Measurements from ENCODE around the gene LILRA2. TPM values are rescaled to one million over a fixed set of nuclear protein-coding genes. Genes with fewer than 3 reads are reported as not detected.
"Not testable (repeated sequence)": the region's sequence is repeated elsewhere in the genome, so short reads cannot be mapped to it uniquely, and the experiment has no call there.

The LILRA2 gene
- total RNA-seq, 1 donor from 2014 or later, result not detected

DNA sequence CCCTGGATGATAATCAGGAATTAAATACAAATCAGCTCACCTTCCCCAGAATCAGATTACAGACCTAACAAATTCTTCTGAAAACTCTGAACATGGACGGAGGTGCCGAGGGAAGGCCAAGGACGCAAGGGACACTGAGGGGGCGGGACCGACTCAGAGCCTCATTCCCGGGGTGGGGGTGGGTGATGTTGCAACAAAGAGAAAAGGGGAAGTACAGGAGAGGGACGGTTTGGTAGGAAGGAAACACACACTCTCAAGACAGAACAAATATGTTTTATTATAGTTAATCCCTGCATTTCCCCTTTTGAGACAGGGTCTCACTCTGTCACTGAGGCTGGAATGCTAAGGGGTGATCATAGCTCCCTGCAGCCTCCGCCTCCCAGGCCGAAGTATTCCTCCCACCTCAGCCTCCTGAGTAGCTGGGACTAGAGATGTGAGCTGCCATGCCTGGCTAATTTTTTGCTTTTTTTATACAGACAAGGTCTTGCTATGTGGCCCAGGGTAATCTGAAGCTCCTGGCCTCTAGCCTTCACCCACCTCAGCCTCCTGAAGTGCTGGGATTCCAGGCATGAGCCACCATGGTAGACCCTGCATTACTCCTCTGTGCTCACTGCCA lies 786 bp upstream of the LILRA2 start:
- TF ChIP-seq, protein P1, sequence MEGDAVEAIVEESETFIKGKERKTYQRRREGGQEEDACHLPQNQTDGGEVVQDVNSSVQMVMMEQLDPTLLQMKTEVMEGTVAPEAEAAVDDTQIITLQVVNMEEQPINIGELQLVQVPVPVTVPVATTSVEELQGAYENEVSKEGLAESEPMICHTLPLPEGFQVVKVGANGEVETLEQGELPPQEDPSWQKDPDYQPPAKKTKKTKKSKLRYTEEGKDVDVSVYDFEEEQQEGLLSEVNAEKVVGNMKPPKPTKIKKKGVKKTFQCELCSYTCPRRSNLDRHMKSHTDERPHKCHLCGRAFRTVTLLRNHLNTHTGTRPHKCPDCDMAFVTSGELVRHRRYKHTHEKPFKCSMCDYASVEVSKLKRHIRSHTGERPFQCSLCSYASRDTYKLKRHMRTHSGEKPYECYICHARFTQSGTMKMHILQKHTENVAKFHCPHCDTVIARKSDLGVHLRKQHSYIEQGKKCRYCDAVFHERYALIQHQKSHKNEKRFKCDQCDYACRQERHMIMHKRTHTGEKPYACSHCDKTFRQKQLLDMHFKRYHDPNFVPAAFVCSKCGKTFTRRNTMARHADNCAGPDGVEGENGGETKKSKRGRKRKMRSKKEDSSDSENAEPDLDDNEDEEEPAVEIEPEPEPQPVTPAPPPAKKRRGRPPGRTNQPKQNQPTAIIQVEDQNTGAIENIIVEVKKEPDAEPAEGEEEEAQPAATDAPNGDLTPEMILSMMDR (IDR thresholded peaks at IDR 0.05; ENCODE audit: insufficient read depth, low read length, severe bottlenecking), result no peak
- no peak overlapping the region for H3K4me3 ChIP-seq (ENCODE audit: low read depth, low read length)
- FAIRE-seq (no peak), DNase-seq (ENCODE audit: low read depth) (no peak)
- H3K27me3 ChIP-seq (ENCODE audit: control insufficient read depth, insufficient read depth, low read length), result no peaks in the 10 kb centered on the region
- no peaks in the 10 kb centered on the region for H3K36me3 ChIP-seq (ENCODE audit: control insufficient read depth, insufficient read depth, low read length)

DNA sequence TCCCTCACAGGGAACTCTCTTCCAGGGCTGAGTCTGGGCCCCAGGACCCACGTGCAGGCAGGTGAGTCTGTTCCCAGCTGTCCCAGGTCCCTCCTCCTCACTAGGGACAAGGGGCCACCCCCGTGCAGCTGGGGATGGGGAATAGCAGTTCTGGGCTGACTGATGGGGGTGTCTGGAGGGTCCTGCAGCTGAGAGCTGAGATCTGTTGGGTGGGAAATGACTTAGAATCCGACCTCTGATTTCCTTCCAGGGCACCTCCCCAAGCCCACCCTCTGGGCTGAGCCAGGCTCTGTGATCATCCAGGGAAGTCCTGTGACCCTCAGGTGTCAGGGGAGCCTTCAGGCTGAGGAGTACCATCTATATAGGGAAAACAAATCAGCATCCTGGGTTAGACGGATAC lies 461 bp downstream of the LILRA2 start:
- no peak overlapping the region for H3K4me3 ChIP-seq (ENCODE audit: low read depth, low read length)
- TF ChIP-seq, protein P1 (IDR thresholded peaks at IDR 0.05; ENCODE audit: insufficient read depth, low read length, severe bottlenecking), result no peak
- DNase-seq (ENCODE audit: low read depth) (no peak), FAIRE-seq (no peak)
- H3K27me3 ChIP-seq (ENCODE audit: control insufficient read depth, insufficient read depth, low read length), result no peaks in the 10 kb centered on the region
- H3K36me3 ChIP-seq (ENCODE audit: control insufficient read depth, insufficient read depth, low read length), result no peaks in the 10 kb centered on the region

DNA sequence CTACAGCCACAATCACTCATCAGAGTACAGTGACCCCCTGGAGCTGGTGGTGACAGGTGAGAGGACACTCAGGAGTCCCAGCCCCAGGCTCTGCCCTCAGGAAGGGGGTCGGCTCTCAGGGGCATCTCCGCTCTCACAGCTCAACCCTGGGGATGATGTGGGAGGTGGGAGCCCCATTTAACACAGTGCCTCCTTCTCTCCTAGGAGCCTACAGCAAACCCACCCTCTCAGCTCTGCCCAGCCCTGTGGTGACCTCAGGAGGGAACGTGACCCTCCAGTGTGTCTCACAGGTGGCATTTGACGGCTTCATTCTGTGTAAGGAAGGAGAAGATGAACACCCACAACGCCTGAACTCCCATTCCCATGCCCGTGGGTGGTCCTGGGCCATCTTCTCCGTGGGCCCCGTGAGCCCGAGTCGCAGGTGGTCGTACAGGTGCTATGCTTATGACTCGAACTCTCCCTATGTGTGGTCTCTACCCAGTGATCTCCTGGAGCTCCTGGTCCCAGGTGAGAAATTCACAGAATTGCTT lies 1.0 kb downstream of the LILRA2 start:
- DNase-seq (ENCODE audit: low read depth) (no peak), FAIRE-seq (no peak)
- H3K36me3 ChIP-seq (ENCODE audit: control insufficient read depth, insufficient read depth, low read length), result no peaks in the 10 kb centered on the region
- no peaks in the 10 kb centered on the region for H3K27me3 ChIP-seq (ENCODE audit: control insufficient read depth, insufficient read depth, low read length)
- no peak overlapping the region for H3K4me3 ChIP-seq (ENCODE audit: low read depth, low read length)
- TF ChIP-seq, protein P1 (IDR thresholded peaks at IDR 0.05; ENCODE audit: insufficient read depth, low read length, severe bottlenecking), result no peak

DNA sequence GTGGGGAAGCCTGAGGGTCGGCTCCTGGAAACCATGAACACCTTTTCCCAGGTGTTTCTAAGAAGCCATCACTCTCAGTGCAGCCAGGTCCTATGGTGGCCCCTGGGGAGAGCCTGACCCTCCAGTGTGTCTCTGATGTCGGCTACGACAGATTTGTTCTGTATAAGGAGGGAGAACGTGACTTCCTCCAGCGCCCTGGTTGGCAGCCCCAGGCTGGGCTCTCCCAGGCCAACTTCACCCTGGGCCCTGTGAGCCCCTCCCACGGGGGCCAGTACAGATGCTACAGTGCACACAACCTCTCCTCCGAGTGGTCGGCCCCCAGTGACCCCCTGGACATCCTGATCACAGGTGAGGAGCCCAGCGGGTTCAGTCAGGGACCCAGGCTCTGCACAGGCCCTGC lies 1.6 kb downstream of the LILRA2 start:
- H3K36me3 ChIP-seq (ENCODE audit: control insufficient read depth, insufficient read depth, low read length); DNase-seq (ENCODE audit: low read depth); H3K4me3 ChIP-seq (ENCODE audit: low read depth, low read length); FAIRE-seq; H3K27me3 ChIP-seq (ENCODE audit: control insufficient read depth, insufficient read depth, low read length): not testable (repeated sequence)

DNA sequence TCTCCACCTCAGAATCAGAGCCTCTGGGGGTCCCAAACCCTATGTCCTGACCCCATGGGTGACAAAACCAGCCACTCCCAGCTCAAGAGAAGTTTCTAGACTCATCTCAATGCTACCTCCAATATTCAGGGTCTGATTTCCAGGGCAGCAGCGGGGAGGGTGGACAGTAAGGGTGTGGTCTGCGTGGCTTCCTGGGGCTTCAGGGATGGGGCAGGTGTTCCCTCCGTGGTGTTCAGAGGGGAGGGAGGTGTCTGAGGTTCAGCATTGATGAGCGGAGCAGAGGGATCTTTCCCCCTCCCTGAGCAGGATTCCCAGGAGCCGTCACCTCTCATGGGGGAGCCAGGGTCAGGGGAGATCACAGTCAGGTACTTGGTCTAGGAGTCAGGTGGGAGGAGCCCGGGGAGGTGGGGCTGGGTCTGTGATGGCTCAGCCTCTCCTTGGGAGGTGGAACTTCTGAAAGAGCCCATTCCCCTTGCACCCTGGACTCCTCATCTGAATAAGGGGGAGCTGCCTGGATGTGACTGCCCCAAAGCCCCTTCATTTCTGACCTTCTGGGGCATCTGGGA lies 2.9 kb downstream of the LILRA2 start:
- FAIRE-seq, result no peak
- Histone ChIP-seq H3K27me3 (ENCODE audit: control insufficient read depth, insufficient read depth, low read length) (no peaks in the 10 kb centered on the region), H3K36me3 (ENCODE audit: control insufficient read depth, insufficient read depth, low read length) (no peaks in the 10 kb centered on the region), H3K4me3 (ENCODE audit: low read depth, low read length) (no peak overlapping the region)
- no peak for DNase-seq (ENCODE audit: low read depth)
- TF ChIP-seq, protein P1 (IDR thresholded peaks at IDR 0.05; ENCODE audit: insufficient read depth, low read length, severe bottlenecking), result no peak

DNA sequence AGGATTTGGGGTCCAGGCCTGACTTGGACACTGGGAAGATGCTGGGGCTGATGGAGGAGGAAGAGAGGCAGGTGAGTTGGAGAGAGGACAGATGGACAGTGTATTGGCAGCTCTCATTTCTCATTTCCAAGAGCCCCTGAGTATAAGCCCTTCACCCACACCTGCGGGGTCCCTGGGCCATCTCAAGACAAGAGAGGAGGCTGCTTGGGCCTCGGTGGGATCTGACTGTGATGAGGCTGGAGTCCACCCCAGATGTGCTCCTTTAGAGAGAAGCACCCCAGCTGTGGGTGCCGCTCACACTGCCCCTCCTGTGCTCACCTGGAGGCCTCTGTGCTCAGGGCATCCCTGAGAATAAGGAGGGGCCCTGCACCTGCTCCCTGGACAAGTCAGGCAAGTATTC lies 3.7 kb downstream of the LILRA2 start:
- Histone ChIP-seq H3K36me3 (ENCODE audit: control insufficient read depth, insufficient read depth, low read length) (no peaks in the 10 kb centered on the region), H3K4me3 (ENCODE audit: low read depth, low read length) (no peak overlapping the region), H3K27me3 (ENCODE audit: control insufficient read depth, insufficient read depth, low read length) (no peaks in the 10 kb centered on the region)

DNA sequence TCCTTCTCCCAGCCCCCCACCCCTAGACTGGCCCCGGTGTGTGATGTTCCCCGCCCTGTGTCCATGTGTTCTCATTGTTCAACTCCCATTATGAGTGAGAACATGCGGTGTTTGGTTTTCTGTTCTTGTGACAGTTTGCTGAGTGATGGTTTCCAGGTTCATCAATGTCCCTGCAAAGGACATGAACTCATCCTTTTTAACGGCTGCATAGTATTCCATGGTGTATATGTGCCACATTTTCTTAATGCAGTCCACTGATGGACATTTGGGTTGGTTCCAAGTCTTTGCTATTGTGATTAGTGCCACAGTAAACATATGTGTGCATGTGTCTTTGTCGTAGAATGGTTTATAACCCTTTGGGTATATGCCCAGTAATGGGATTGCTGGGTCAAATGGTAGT lies 4.7 kb downstream of the LILRA2 start:
- not testable (repeated sequence) for FAIRE-seq; H3K36me3 ChIP-seq (ENCODE audit: control insufficient read depth, insufficient read depth, low read length); H3K27me3 ChIP-seq (ENCODE audit: control insufficient read depth, insufficient read depth, low read length); DNase-seq (ENCODE audit: low read depth); H3K4me3 ChIP-seq (ENCODE audit: low read depth, low read length)

More for the DNA sequence above, 3.7 kb downstream of the LILRA2 start:
- DNase-seq (ENCODE audit: low read depth), result no peak
- TF ChIP-seq, protein P1 (IDR thresholded peaks at IDR 0.05; ENCODE audit: insufficient read depth, low read length, severe bottlenecking), result no peak
- no peak for FAIRE-seq

Measured in bronchial epithelial cell (primary cell).